HepG2 (cell line): ENCODE data around the gene FAM50A. TPM values are rescaled to one million over a fixed set of nuclear protein-coding genes. Genes with fewer than 3 reads are reported as not detected.

Source experiments
- ATAC-seq: fragments of 200-7000 bp; cut with Tn5 transposase; 3 replicates; pipeline ENCODE4 v1.9.1; 2020; ENCODE audit warnings: mild to moderate bottlenecking, moderate library complexity
- BruUV-seq: library from RNA; stranded (reverse); fragments of 400-500 nt; replicated peaks from 2 replicates; lab custom pipeline; 2021; lab: Mats Ljungman, UMichigan
- CTCF ChIA-PET: fragments of 300-600 bp; formaldehyde crosslinking; extraction: SDS; loops from one replicate; lab custom pipeline; 2021; ENCODE audit warnings: low total read pairs, inconsistent platforms, low intra/inter-chr PET ratio; lab: Yijun Ruan, JAX
- POLR2A ChIA-PET: fragments of 350-600 bp; sonication (Branson Sonifier 250); formaldehyde crosslinking; loops from one replicate; lab custom pipeline; 2020; ENCODE audit warnings: antibody characterized with exemption, inconsistent platforms; lab: Yijun Ruan, JAX
- DNase-seq: peaks from one replicate; pipeline ENCODE4 v3.0.0-alpha.2; 2015; ENCODE audit warnings: low spot score
- FAIRE-seq: peaks from 3 replicates; lab custom pipeline; 2011; peaks lifted over from hg19 to GRCh38; lab: Jason Lieb, UNC
- H2AFZ ChIP-seq: one replicate; pipeline ENCODE4 v1.6.1; 2011; ENCODE audit warnings: low read length, inconsistent platforms
- H3K27ac ChIP-seq: fragments of 300-600 bp; 3 replicates; pipeline ENCODE4 v1.8.0; 2011; ENCODE audit warnings: mixed run types, mild to moderate bottlenecking, mixed read lengths, low read length, inconsistent platforms; ENCODE audit not compliant: insufficient read depth; ENCODE audit errors: extremely low read length
- H3K27me3 ChIP-seq, 2 experiments: fragments of 200-600 bp in 1 of 2; 2 replicates in 1 of 2; 3 replicates in 1 of 2; pipeline versions ENCODE4 v1.6.0 to v1.8.0; 2011; ENCODE audit warnings: low read length in 2 of 2, mild to moderate bottlenecking in 2 of 2, moderate library complexity in 2 of 2, inconsistent platforms in 1 of 2; ENCODE audit not compliant: insufficient read depth in 2 of 2, control insufficient read depth in 1 of 2
- H3K36me3 ChIP-seq, 2 experiments: fragments of 200-600 bp in 1 of 2; replicated peaks in 1 of 2; 2 replicates in 1 of 2; 3 replicates in 1 of 2; pipeline versions ENCODE4 v1.5.1 to v1.8.0; 2011; ENCODE audit warnings: low read length in 2 of 2, inconsistent platforms in 1 of 2; ENCODE audit not compliant: insufficient read depth in 2 of 2, control insufficient read depth in 1 of 2
- H3K4me1 ChIP-seq: 2 replicates; pipeline ENCODE4 v1.5.1; 2012; ENCODE audit warnings: low read length, inconsistent platforms; ENCODE audit not compliant: insufficient read depth
- H3K4me2 ChIP-seq: 2 replicates; pipeline ENCODE4 v1.6.0; 2011; ENCODE audit warnings: low read depth, low read length, inconsistent platforms
- H3K4me3 ChIP-seq, 3 experiments: fragments of 200-600 bp in 1 of 3; sonication (generic), shearing (Covaris generic) in 1 of 3; replicated peaks in 1 of 3; 2 replicates each; pipeline ENCODE4 v1.5.1; 2011 to 2016; ENCODE audit warnings: low read length in 3 of 3, inconsistent platforms in 2 of 3, low read depth in 2 of 3, mild to moderate bottlenecking in 2 of 3, control low read depth in 1 of 3, mixed read lengths in 1 of 3; ENCODE audit not compliant: insufficient read depth in 1 of 3
- H3K79me2 ChIP-seq: one replicate; pipeline ENCODE4 v1.6.1; 2011; ENCODE audit warnings: low read length, inconsistent platforms; ENCODE audit not compliant: insufficient read depth
- H3K9ac ChIP-seq: 2 replicates; pipeline ENCODE4 v1.6.0; 2011; ENCODE audit warnings: mild to moderate bottlenecking, low read depth, low read length, inconsistent platforms; ENCODE audit not compliant: insufficient read depth
- H3K9me3 ChIP-seq: 2 replicates; pipeline ENCODE4 v1.5.1; 2012; ENCODE audit warnings: mild to moderate bottlenecking, low read length
- H4K20me1 ChIP-seq: 2 replicates; pipeline ENCODE4 v1.6.0; 2011; ENCODE audit warnings: inconsistent platforms, mild to moderate bottlenecking, low read length, moderate library complexity; ENCODE audit not compliant: insufficient read depth
- AGO2 ChIP-seq: fragments of 200-400 bp; formaldehyde crosslinking; optimal IDR thresholded peaks from 2 replicates; pipeline ENCODE3; 2017; ENCODE audit warnings: mild to moderate bottlenecking, low read depth, low read length, moderate library complexity
- CEBPZ ChIP-seq: IDR thresholded peaks from 2 replicates; pipeline ENCODE4 v1.6.1; 2012; ENCODE audit warnings: low read length, improper control_type of control experiment
- GABPB1 ChIP-seq: IDR thresholded peaks from 2 replicates; pipeline ENCODE4 v1.6.1; 2016; ENCODE audit warnings: mild to moderate bottlenecking, missing genetic modification reagents, moderate library complexity, missing compliant biosample characterization
- GPN1 ChIP-seq: sonication (generic); formaldehyde crosslinking; IDR thresholded peaks from 2 replicates; pipeline ENCODE4 v1.5.1; 2020; ENCODE audit warnings: missing genetic modification reagents, borderline replicate concordance
- HMGXB3 ChIP-seq: sonication (generic); formaldehyde crosslinking; IDR thresholded peaks from 2 replicates; pipeline ENCODE4 v1.4.0; 2020; ENCODE audit warnings: missing genetic modification reagents, borderline replicate concordance
- ZNF614 ChIP-seq: IDR thresholded peaks from 2 replicates; pipeline ENCODE4 v1.6.1; 2018; ENCODE audit warnings: missing biosample characterization, missing genetic modification reagents, inconsistent platforms, borderline replicate concordance
- ZSCAN25 ChIP-seq: sonication (generic); formaldehyde crosslinking; IDR thresholded peaks from 2 replicates; pipeline ENCODE4 v1.8.0; 2022; ENCODE audit warnings: mild to moderate bottlenecking, missing genetic modification reagents
- WGBS: methylation state at CpG from one replicate; pipeline ENCODE4 v1.1.6; 2017; ENCODE audit warnings: low lambda C conversion rate; 5-methylcytosine and 5-hydroxymethylcytosine counted together
- in situ Hi-C: cut with HindIII; loops from 2 replicates; pipeline ENCODE4 v1.10.0; 2017; ENCODE audit warnings: low pct_unique_long_range_greater_than_20kb; ENCODE audit not compliant: extremely low pct_ligation_motif_present
- intact Hi-C: fragments of 100-400 bp; cut with micrococcal nuclease; formaldehyde crosslinking; loops from one replicate; pipeline ENCODE4 v1.10.0; 2022; ENCODE audit not compliant: unreplicated experiment
- polyA plus RNA-seq, 8 experiments: library from polyadenylated mRNA; depleted of rRNA in 3 of 8; stranded (reverse) in 7 of 8; unstranded in 1 of 8; fragments of >200 nt; fragmentation: Illumina TruSeq in 4 of 8; extraction: Trizol in 4 of 8; gene quantifications; 2 replicates each; pipeline versions ENCODE4 v1.2.1 to v1.2.3, GENCODE V29; 2011 to 2016; ENCODE audit warnings: low read depth in 4 of 8, missing spikeins in 1 of 8, mixed read lengths in 1 of 8; ENCODE audit not compliant: insufficient read depth in 1 of 8
- total RNA-seq, 5 experiments: library from RNA; depleted of rRNA; stranded (reverse); fragments of >200 nt; fragmentation: Illumina TruSeq; extraction: Trizol; gene quantifications; 2 replicates each; pipeline ENCODE4 v1.2.3, GENCODE V29; 2016; ENCODE audit warnings: low read depth in 1 of 5

The FAM50A gene
- total and polyA plus RNA-seq, 2 of the 13 experiments (the other 11 are each of a cell fraction or from before 2014, with no cell fraction given) = 30.7 to 40.7 TPM

- Histone ChIP-seq H3K4me2 (peak overlapping the region; percentile 27; the same call in 1 of the 2 replicates), H4K20me1 (no peaks in the 10 kb centered on the region)
- 0 out of 2 replicates have a peak, but pooled peaks have one; percentile 29 for TF ChIP-seq ZSCAN25 (CRISPR knock-in tag)
- no peak for TF ChIP-seq GPN1 (CRISPR knock-in tag)
- peak; percentile 47 for TF ChIP-seq AGO2
- no peak for TF ChIP-seq GABPB1
- no peak for TF ChIP-seq HMGXB3 (CRISPR knock-in tag)
- no peak for TF ChIP-seq ZNF614 (CRISPR knock-in tag)
- no peak for TF ChIP-seq CEBPZ
- TF ChIP-seq, all 625 proteins: peak for 2
- no peaks in the 10 kb centered on the region for H3K9me3 ChIP-seq
- no peak overlapping the region for H3K27ac ChIP-seq
- DNase-seq (no peak), FAIRE-seq (no peak), ATAC-seq (no peak)
- WGBS = 87% methylated on average over 7 of the region's 10 CpGs
- peak overlapping the region in 1 of 3 experiments; percentile 37; a peak in 1 of 6 replicates for H3K4me3 ChIP-seq
- H3K36me3 ChIP-seq = peaks cover 0 to 2% of the 10 kb centered on the region in 2 experiments; a peak in 2 of 5 replicates
- H3K4me1 ChIP-seq = peaks cover 13% of the 10 kb centered on the region
- intact Hi-C loops = no loop called here
- no peak overlapping the region for H3K9ac ChIP-seq
- H2AFZ ChIP-seq = no peak overlapping the region
- BruUV-seq = no TSS peak
- H3K79me2 ChIP-seq = peaks cover 7% of the 10 kb centered on the region
- H3K27me3 ChIP-seq = no peaks in the 10 kb centered on the region
- in situ Hi-C loops = no loop called here
- POLR2A ChIA-PET = interaction anchor here (0.6 kb wide), 1 partner anchor 80 kb away, joined by 4 read pairs; no protein-coding TSS in a partner anchor
- CTCF ChIA-PET = no interaction called here
Measured at GRCh38 chrX:154443479-154443910, 446 bp upstream of the FAM50A start.
